Measurements from ENCODE around the gene USP1.

USP1 gene

DNA sequence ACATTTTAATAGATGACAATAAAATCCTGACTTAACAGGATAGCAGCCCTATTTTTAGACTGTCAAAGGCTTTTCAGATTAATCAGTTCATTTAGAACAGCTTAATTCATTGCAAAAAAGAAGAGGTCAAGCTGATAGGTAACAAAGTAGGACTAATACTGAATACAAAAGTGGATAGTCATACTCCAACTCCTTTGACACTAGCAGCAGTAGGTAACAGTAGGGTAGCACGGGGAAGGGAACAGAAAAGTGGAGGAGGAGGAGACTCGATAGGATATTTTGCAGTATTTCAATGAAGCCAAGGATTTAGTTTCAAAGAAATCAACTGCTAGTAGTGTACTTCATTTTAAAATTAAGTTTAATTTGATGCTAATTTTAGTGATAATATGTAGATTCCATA is 51.1 kb downstream of the USP1 start:
- DNase-seq, result no peak
- Mint-ChIP-seq H3K27me3 (no peaks in the 10 kb centered on the region), H3K4me3 (no peak overlapping the region), H3K36me3 (ENCODE audit: low read depth) (peaks cover 24% of the 10 kb centered on the region), H3K9me3 (no peaks in the 10 kb centered on the region), H3K27ac (no peak overlapping the region), H3K4me1 (ENCODE audit: low read depth) (no peaks in the 10 kb centered on the region)

DNA sequence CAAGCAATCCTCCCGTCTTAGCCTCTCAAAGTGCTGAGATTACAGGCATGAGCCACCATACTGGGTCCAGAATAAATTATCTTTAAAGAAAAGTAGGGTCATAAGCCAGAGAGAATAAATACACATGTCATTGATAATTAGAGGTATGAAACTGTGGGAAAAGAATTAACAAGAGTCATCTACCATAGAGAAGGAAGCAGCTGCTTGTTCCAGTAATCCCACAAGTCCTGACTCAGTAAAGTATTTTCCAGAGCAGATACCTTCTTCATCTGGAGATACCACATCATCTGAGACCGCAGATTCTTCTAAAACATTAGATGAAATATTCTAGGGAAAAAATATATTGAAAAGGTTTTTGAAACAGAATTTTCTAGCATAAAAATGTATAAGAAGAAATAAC is 55.7 kb downstream of the USP1 start:
- no peak overlapping the region for H3K27ac Mint-ChIP-seq
- no peak for DNase-seq
- no peaks in the 10 kb centered on the region for H3K27me3 Mint-ChIP-seq
- peaks cover 45% of the 10 kb centered on the region for H3K36me3 Mint-ChIP-seq (ENCODE audit: low read depth)
- no peaks in the 10 kb centered on the region for H3K9me3 Mint-ChIP-seq
- no peaks in the 10 kb centered on the region for H3K4me1 Mint-ChIP-seq (ENCODE audit: low read depth)
- no peak overlapping the region for H3K4me3 Mint-ChIP-seq

DNA sequence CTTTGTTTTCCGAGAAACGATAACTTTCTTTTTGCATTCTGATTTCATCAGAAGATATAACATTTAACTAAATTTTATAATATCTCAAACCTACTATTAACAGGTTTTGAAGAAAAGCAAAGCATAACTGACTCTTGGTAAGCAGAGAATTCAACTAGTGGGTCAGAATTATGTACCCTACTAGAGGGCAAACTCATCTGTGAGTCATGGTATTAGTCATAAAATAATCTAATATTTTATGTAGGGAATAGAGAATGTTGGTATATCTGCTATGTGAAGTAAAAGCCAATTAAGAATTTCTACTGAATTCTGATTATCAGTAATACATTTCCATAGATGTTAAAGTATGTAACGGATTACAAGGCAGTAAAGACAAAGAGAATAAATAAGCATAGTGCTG is 56.8 kb downstream of the USP1 start:
- no peak overlapping the region for H3K4me3 Mint-ChIP-seq
- H3K36me3 Mint-ChIP-seq (ENCODE audit: low read depth), result peaks cover 43% of the 10 kb centered on the region
- H3K27me3 Mint-ChIP-seq, result no peaks in the 10 kb centered on the region
- H3K4me1 Mint-ChIP-seq (ENCODE audit: low read depth), result no peaks in the 10 kb centered on the region
- no peaks in the 10 kb centered on the region for H3K9me3 Mint-ChIP-seq
- no peak overlapping the region for H3K27ac Mint-ChIP-seq
- DNase-seq, result no peak

DNA sequence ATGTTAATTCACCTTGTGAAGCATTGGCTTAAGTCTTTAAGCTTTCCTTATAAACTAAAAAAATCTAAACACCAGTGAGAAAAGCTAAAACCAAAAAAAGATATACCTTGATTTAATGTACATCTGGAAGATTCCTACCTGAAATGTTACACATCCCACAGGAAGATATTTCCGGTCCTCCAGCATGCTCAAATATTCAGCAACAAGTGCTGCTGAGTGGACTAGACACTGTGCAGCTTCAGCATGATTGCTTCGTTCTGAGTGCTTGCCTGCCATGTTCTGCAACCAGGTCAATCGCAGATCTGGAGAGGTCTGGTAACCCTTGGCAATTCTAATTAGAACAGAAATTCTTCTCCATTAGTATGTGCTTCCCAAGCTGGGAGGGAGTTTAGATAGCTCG is 57.3 kb downstream of the USP1 start:
- Mint-ChIP-seq H3K4me1 (ENCODE audit: low read depth) (no peaks in the 10 kb centered on the region), H3K36me3 (ENCODE audit: low read depth) (peaks cover 41% of the 10 kb centered on the region), H3K4me3 (no peak overlapping the region), H3K27ac (no peak overlapping the region), H3K27me3 (no peaks in the 10 kb centered on the region), H3K9me3 (no peaks in the 10 kb centered on the region)
- DNase-seq, result no peak

DNA sequence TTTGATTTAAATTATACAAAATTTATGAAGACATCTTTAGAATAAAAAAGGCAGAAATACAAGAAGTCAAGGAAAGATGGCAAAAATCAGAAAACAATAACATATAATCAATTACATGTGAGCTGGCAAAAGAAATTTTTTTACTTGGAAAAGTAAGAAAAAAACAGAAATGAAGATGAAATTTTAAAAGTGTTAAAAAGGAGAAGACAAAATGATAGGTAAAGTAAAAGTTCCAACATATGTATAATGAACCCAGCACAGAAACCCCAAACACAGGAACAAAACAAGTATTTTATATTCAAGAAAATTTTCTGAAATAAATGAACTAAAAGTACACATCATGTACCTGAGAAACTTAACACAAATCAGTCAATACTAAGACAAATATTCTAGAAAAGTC is 63.4 kb downstream of the USP1 start:
- H3K4me1 Mint-ChIP-seq (ENCODE audit: low read depth), result no peaks in the 10 kb centered on the region
- no peak overlapping the region for H3K27ac Mint-ChIP-seq
- H3K9me3 Mint-ChIP-seq, result no peaks in the 10 kb centered on the region
- no peak for DNase-seq
- H3K36me3 Mint-ChIP-seq (ENCODE audit: low read depth), result peaks cover 7% of the 10 kb centered on the region
- no peaks in the 10 kb centered on the region for H3K27me3 Mint-ChIP-seq
- no peak overlapping the region for H3K4me3 Mint-ChIP-seq
